Prostate gland (tissue), 2 donors: Measurements from ENCODE around the gene GPBP1L1.

Experiments
- POLR2A ChIP-seq: fragments of 450-650 bp; IDR thresholded peaks from one replicate; pipeline ENCODE4 v1.6.1; 2016; ENCODE audit warnings: antibody characterized with exemption, mild to moderate bottlenecking
- TF ChIP-seq, protein P1 (sequence below), 4 experiments: fragments of 200-600 bp in 2 of 4; fragments of 450-650 bp in 2 of 4; sonication (generic) in 2 of 4; IDR thresholded peaks; 1 replicate in 3 of 4; 2 replicates in 1 of 4; pipeline ENCODE4 v1.5.1; 2016 to 2019; ENCODE audit warnings: antibody characterized with exemption in 4 of 4, mild to moderate bottlenecking in 2 of 4, moderate library complexity in 2 of 4

DNA sequence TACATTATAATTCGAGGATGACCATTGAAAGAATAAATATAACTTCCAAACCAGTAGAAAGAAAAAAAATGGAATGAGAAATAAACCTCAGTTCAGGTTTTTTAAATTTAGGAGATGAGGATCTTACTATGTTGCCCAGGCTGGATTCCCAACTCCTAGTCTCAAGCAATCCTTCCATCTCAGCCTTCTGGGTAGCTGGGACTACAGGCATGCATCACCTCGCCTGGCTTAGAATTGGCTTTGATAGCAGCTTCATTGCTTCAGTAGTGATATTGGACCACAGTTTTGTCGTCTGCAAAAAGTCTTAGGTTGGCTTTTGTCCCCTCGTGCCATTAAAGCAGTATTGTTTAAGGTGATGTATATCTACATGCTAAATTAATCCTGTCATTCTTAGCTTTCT is 99.6 kb downstream of the GPBP1L1 start:
- TF ChIP-seq, protein P1, sequence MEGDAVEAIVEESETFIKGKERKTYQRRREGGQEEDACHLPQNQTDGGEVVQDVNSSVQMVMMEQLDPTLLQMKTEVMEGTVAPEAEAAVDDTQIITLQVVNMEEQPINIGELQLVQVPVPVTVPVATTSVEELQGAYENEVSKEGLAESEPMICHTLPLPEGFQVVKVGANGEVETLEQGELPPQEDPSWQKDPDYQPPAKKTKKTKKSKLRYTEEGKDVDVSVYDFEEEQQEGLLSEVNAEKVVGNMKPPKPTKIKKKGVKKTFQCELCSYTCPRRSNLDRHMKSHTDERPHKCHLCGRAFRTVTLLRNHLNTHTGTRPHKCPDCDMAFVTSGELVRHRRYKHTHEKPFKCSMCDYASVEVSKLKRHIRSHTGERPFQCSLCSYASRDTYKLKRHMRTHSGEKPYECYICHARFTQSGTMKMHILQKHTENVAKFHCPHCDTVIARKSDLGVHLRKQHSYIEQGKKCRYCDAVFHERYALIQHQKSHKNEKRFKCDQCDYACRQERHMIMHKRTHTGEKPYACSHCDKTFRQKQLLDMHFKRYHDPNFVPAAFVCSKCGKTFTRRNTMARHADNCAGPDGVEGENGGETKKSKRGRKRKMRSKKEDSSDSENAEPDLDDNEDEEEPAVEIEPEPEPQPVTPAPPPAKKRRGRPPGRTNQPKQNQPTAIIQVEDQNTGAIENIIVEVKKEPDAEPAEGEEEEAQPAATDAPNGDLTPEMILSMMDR (IDR thresholded peaks at IDR 0.05): no peak
- TF ChIP-seq POLR2A: no peak
